Ovary (tissue), 9 donors: ENCODE results near the gene SNX8. TPM values are rescaled to one million over a fixed set of nuclear protein-coding genes. Genes with fewer than 3 reads are reported as not detected.
"Not testable (repeated sequence)": the region's sequence is repeated elsewhere in the genome, so short reads cannot be mapped to it uniquely, and the experiment has no call there.

Source experiments
- DNase-seq, 5 donors: peaks; one replicate each; pipeline ENCODE4 v3.0.0-alpha.2; 2019 to 2020
- H3K27ac ChIP-seq, 2 donors: fragments of 200-600 bp; one replicate each; pipeline versions ENCODE4 v1.5.1 to v1.8.0; 2019 to 2022
- H3K27me3 ChIP-seq: fragments of 200-600 bp; one replicate; pipeline ENCODE4 v1.8.0; 2022
- H3K36me3 ChIP-seq: fragments of 200-600 bp; sonication (generic); one replicate; pipeline ENCODE4 v1.5.1; 2019
- H3K4me1 ChIP-seq: one replicate; pipeline ENCODE4 v1.8.1; 2013; ENCODE audit warnings: mild to moderate bottlenecking, moderate library complexity; ENCODE audit not compliant: insufficient read depth
- H3K4me3 ChIP-seq: fragments of 200-600 bp; sonication (generic); one replicate; pipeline ENCODE4 v1.5.1; 2017
- H3K9me3 ChIP-seq, 2 donors: fragments of 200-600 bp in 1 of 2; sonication (generic) in 1 of 2; one replicate each; pipeline versions ENCODE4 v1.5.1 to v1.8.1; 2013 to 2019; ENCODE audit warnings: mild to moderate bottlenecking in 1 of 2, moderate library complexity in 1 of 2
- EP300 ChIP-seq: sonication (generic); formaldehyde crosslinking; IDR thresholded peaks from one replicate; pipeline ENCODE4 v1.6.1; 2017; ENCODE audit warnings: antibody characterized with exemption
- POLR2A ChIP-seq: fragments of 450-650 bp; IDR thresholded peaks from one replicate; pipeline ENCODE4 v1.6.1; 2017; ENCODE audit warnings: antibody characterized with exemption, mild to moderate bottlenecking, moderate library complexity
- WGBS, 3 donors: extraction: QIAGEN DNeasy Blood & Tissue Kit in 1 of 3; methylation state at CpG; one replicate each; pipeline versions ENCODE4 v1.1.5 to v1.1.7; 2013 to 2017; 5-methylcytosine and 5-hydroxymethylcytosine counted together
- intact Hi-C, 4 donors: fragments of 100-400 bp; cut with DNase I; formaldehyde crosslinking; loops; one replicate each; pipeline versions ENCODE4 v1.11.0 to v1.15.1; 2022 to 2023
- polyA plus RNA-seq, 2 donors: library from polyadenylated mRNA; stranded (reverse); fragments of 200-250 nt in 1 of 2; fragments of 350-450 nt in 1 of 2; fragmentation: Illumina TruSeq in 1 of 2; extraction: RNeasy Lipid Tissue Mini Kit (QIAGEN cat#74804) in 1 of 2; gene quantifications; one replicate each; pipeline ENCODE4 v1.2.3, GENCODE V29; 2013 to 2014
- total RNA-seq, 7 donors: library from RNA; depleted of rRNA in 2 of 7; stranded (reverse); fragments of >200 nt in 2 of 7; fragmentation: NEBNext Ultra II Directional in 3 of 7; extraction: Animal tissue kit (Norgen Biotek cat#: 25700) in 3 of 7; gene quantifications; one replicate each; pipeline versions ENCODE4 v1.1.0 to v1.2.4, GENCODE V29; 2016 to 2023
- TF ChIP-seq, protein P1 (sequence below), 3 donors: fragments of 450-650 bp in 2 of 3; fragments of 200-600 bp in 1 of 3; IDR thresholded peaks; one replicate each; pipeline versions ENCODE4 v1.5.1 to v1.8.0; 2016 to 2022; ENCODE audit warnings: antibody characterized with exemption in 3 of 3, mild to moderate bottlenecking in 1 of 3
- donor health status: DM: no; HTN: no; CAD: no; lungs with moderate emphysema.
- donor health status: DM: no; HTN: no; CAD: no.
- donor health status: Bipolar disorder and iron deficiency.
- donor health status: DM: yes; HTN: yes; CAD: no.
- donor health status: DM: no; HTN: no; CAD: no.
- donor health status: DM: yes; HTN: yes; CAD: no.

SNX8 gene
- total and polyA plus RNA-seq, 9 donors = 3.2 to 37.2 (median 19.2) TPM

DNA sequence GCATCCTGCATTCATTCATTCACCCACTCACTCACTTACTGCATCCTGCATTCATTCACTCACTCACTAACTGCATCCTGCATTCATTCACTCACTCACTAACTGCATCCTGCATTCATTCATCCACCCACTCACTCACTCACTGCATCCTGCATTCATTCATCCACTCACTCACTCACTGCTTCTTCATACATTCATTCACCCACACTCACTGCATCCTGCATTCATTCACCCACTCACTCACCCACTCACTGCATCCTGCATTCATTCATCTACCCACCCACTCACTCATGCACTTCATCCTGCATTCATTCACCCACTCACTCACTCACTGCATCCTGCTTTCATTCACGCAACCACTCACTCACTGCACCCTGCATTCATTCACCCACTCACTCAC is 1.5 kb upstream of the SNX8 start:
- Histone ChIP-seq H3K4me3 (no peak overlapping the region), H3K27ac (no peak overlapping the region), H3K36me3 (no peaks in the 10 kb centered on the region), H3K9me3 (no peaks in the 10 kb centered on the region), H3K4me1 (peaks cover 5% of the 10 kb centered on the region), H3K27me3 (no peaks in the 10 kb centered on the region)
- intact Hi-C loops = no loop called here
- DNase-seq = no peak
- 73 to 93% (median 84%) methylated on average over 1 of the region's 1 CpG for WGBS, 3 donors
- no peak for TF ChIP-seq EP300
- TF ChIP-seq POLR2A = no peak
- TF ChIP-seq, protein P1, sequence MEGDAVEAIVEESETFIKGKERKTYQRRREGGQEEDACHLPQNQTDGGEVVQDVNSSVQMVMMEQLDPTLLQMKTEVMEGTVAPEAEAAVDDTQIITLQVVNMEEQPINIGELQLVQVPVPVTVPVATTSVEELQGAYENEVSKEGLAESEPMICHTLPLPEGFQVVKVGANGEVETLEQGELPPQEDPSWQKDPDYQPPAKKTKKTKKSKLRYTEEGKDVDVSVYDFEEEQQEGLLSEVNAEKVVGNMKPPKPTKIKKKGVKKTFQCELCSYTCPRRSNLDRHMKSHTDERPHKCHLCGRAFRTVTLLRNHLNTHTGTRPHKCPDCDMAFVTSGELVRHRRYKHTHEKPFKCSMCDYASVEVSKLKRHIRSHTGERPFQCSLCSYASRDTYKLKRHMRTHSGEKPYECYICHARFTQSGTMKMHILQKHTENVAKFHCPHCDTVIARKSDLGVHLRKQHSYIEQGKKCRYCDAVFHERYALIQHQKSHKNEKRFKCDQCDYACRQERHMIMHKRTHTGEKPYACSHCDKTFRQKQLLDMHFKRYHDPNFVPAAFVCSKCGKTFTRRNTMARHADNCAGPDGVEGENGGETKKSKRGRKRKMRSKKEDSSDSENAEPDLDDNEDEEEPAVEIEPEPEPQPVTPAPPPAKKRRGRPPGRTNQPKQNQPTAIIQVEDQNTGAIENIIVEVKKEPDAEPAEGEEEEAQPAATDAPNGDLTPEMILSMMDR (IDR thresholded peaks at IDR 0.05) = no peak

DNA sequence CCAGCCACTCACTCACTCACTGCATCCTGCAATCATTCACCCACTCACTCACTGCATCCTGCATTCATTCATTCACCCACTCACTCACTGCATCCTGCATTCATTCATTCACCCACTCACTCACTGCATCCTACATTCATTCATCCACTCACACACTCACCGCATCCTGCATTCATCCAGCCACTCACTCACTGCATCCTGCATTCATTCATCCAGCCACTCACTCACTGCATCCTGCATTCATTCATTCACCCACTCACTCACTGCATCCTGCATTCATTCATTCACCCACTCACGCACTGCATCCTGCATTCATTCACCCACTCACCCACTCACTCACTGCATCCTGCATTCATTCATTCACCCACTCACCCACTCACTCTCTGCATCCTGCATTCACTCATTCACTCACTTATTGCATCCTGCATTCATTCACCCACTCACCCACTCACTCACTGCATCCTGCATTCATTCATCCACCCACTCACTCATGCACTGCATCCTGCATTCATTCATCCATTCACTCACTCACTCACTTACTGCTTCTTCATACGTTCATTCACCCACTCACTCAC is 802 bp upstream of the SNX8 start:
- DNase-seq, H3K27ac ChIP-seq, H3K9me3 ChIP-seq, H3K4me1 ChIP-seq, H3K36me3 ChIP-seq, H3K27me3 ChIP-seq, intact Hi-C loops: not testable (repeated sequence)
- H3K4me3 ChIP-seq = peak overlapping the region; percentile 98
- 63 to 85% (median 82%) methylated on average over 3 of the region's 3 CpGs for WGBS, 3 donors

DNA sequence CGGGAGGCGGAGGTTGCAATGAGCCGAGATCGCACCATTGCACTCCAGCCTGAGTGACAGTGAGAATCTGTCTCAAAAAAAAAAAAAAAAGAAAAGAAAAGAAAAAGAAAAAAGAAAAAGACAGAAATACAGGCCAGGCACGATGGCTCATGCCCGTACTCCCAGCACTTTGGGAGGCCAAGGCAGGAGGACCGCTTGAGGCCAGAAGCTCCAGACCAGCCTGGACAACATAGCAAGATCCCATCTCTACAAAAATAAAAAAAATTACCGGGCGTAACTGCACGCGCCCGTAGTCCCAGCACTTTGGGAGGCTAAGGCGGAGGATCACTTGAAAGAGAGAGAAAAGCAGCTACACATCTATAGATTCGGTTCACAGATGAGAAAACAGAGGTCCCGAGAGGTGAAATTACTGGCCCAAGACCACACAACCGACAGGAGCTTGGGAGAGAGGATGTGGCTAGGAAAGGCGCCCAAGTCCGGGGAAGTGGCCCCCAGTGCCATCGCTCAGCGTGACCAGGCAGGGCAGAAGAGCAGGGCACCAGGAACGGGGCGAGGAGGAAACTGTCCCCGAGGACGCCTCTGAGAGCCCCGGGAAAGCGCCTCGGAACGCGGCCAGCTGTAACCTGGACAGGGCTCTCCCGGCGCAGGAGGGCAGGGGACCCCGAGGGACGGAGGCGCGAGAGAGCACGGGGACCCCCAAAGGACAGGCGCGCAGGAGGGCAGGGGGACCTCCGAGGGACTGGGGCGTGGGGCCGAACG is 612 bp downstream of the SNX8 start:
- H3K27me3 ChIP-seq = no peaks in the 10 kb centered on the region
- intact Hi-C loops = no loop called here
- peaks cover 5% of the 10 kb centered on the region for H3K4me1 ChIP-seq
- WGBS, 3 donors = 18 to 31% (median 21%) methylated on average over 29 to 42 of the region's 42 CpGs
- TF ChIP-seq POLR2A (no peak), EP300 (no peak)
- TF ChIP-seq, protein P1 (IDR thresholded peaks at IDR 0.05) = no peak
- H3K4me3 ChIP-seq = peak overlapping the region; percentile 98
- no peaks in the 10 kb centered on the region for H3K9me3 ChIP-seq
- peak in 1 of 5 donors; percentile 37 for DNase-seq
- H3K36me3 ChIP-seq = no peaks in the 10 kb centered on the region
- peak overlapping the region in 1 of 2 donors; percentile 49 for H3K27ac ChIP-seq

DNA sequence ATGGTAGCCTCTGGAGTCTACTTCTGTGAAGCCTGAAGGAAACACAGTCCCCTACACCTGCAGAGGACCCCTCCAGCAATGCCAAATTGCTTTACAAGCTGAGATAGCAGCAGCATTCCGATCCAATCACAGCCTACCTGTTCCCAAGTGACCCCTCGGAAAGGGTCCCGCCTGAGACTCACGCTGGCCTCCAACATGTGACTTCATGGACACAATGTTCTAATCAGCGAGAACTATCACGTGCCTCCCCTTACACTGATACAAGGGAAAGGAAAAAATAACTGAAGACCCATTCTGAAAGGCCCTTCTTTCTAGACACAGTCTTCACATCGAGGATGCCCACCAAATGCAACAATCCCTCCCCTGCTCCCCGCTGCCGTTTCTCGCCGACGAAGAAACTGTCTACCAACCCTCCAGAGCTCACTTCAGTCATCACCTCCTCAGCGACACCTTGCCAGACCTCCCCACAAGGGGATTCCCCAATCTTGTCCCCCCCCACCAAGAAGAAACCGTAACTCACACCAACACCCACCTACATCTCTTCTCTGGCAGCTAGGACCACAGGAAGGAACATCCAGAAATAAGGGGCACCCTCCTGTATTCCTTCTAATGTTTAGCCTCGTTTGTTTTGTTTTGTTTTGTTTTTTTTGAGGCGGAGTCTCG is 1.8 kb downstream of the SNX8 start:
- peaks cover 5% of the 10 kb centered on the region for H3K4me1 ChIP-seq
- no peaks in the 10 kb centered on the region for H3K27me3 ChIP-seq
- H3K27ac ChIP-seq = no peak overlapping the region
- no peaks in the 10 kb centered on the region for H3K9me3 ChIP-seq
- no peak for DNase-seq
- TF ChIP-seq EP300 = no peak
- TF ChIP-seq, protein P1 (IDR thresholded peaks at IDR 0.05) = no peak
- no peak for TF ChIP-seq POLR2A
- no peak overlapping the region for H3K4me3 ChIP-seq
- intact Hi-C loops = no loop called here
- WGBS, 3 donors = 85 to 91% (median 87%) methylated on average over 17 of the region's 17 CpGs
- H3K36me3 ChIP-seq = no peaks in the 10 kb centered on the region
